Activated CD4-positive, alpha-beta T cell treated with anti-CD3 and anti-CD28 coated beads for 48 hours (primary cell): ENCODE results near the gene HS3ST3A1.

Experiments used
- DNase-seq: peaks from one replicate; pipeline ENCODE4 v3.0.0-alpha.2; 2020

The HS3ST3A1 gene

GRCh38 chr17:13597723-13598347 is 3.9 kb downstream of the HS3ST3A1 start:
- DNase-seq: peak; percentile 30

- no peak for DNase-seq
Observed at GRCh38 chr17:13596241-13596923, 5.3 kb downstream of the HS3ST3A1 start.

- no peak for DNase-seq
Observed at GRCh38 chr17:13595599-13595899, 6.2 kb downstream of the HS3ST3A1 start.

GRCh38 chr17:13594762-13595598 is 6.7 kb downstream of the HS3ST3A1 start:
- peak; percentile 88 for DNase-seq

- no peak for DNase-seq
Observed at GRCh38 chr17:13594310-13594709, 7.4 kb downstream of the HS3ST3A1 start.

GRCh38 chr17:13593757-13594156 is 8.0 kb downstream of the HS3ST3A1 start:
- DNase-seq: no peak

- no peak for DNase-seq
Observed at GRCh38 chr17:13593021-13593751, 8.5 kb downstream of the HS3ST3A1 start.

- DNase-seq: no peak
Observed at GRCh38 chr17:13592427-13592826, 9.3 kb downstream of the HS3ST3A1 start.

GRCh38 chr17:13590441-13590840 is 11.3 kb downstream of the HS3ST3A1 start:
- no peak for DNase-seq

- no peak for DNase-seq
Observed at GRCh38 chr17:13589658-13590057, 12.1 kb downstream of the HS3ST3A1 start.

GRCh38 chr17:13587487-13588338 is 14.0 kb downstream of the HS3ST3A1 start:
- no peak for DNase-seq

- no peak for DNase-seq
Observed at GRCh38 chr17:13584701-13585080, 17.0 kb downstream of the HS3ST3A1 start.

GRCh38 chr17:13583996-13584700 is 17.6 kb downstream of the HS3ST3A1 start:
- no peak for DNase-seq

GRCh38 chr17:13582776-13583547 is 18.8 kb downstream of the HS3ST3A1 start:
- no peak for DNase-seq

GRCh38 chr17:13581925-13582324 is 19.8 kb downstream of the HS3ST3A1 start:
- DNase-seq: no peak

- no peak for DNase-seq
Observed at GRCh38 chr17:13580790-13581189, 20.9 kb downstream of the HS3ST3A1 start.

- DNase-seq: no peak
Observed at GRCh38 chr17:13576661-13577526, 24.8 kb downstream of the HS3ST3A1 start.

- no peak for DNase-seq
Observed at GRCh38 chr17:13575922-13576419, 25.8 kb downstream of the HS3ST3A1 start.

- DNase-seq: no peak
Observed at GRCh38 chr17:13575466-13575865, 26.3 kb downstream of the HS3ST3A1 start.

- DNase-seq: no peak
Observed at GRCh38 chr17:13572581-13572980, 29.1 kb downstream of the HS3ST3A1 start.
